Stimulated activated CD4-positive, alpha-beta T cell treated with anti-CD3 and anti-CD28 coated beads, Interleukin-4, amount 100 ng/mL, for 4 hours (primary cell): ENCODE data around the gene NPTXR.
A peak's percentile ranks its signal among the peaks of the same experiment; 100 is the strongest.
"Not testable (repeated sequence)": the region's sequence is repeated elsewhere in the genome, so short reads cannot be mapped to it uniquely, and the experiment has no call there.

Source experiments
- DNase-seq, 2 experiments: peaks; one replicate each; pipeline ENCODE4 v3.0.0-alpha.2; 2020

Gene NPTXR

GRCh38 chr22:38830026-38830844 is 13.6 kb downstream of the NPTXR start:
- no peak for DNase-seq

GRCh38 chr22:38829485-38829884 is 14.3 kb downstream of the NPTXR start:
- no peak for DNase-seq

GRCh38 chr22:38828616-38829205 is 15.1 kb downstream of the NPTXR start:
- DNase-seq = no peak

- DNase-seq = no peak
Observed at GRCh38 chr22:38828191-38828590, 15.6 kb downstream of the NPTXR start.

- DNase-seq = no peak
Observed at GRCh38 chr22:38827510-38827909, 16.3 kb downstream of the NPTXR start.

- no peak for DNase-seq
Observed at GRCh38 chr22:38826801-38827200, 17.0 kb downstream of the NPTXR start.

GRCh38 chr22:38826386-38826785 is 17.4 kb downstream of the NPTXR start:
- DNase-seq = no peak

GRCh38 chr22:38824585-38824984 is 19.2 kb downstream of the NPTXR start:
- peak in 1 of 2 experiments; percentile 13 for DNase-seq

- DNase-seq = no peak
Observed at GRCh38 chr22:38823637-38824036, 20.2 kb downstream of the NPTXR start.

GRCh38 chr22:38823076-38823475 is 20.8 kb downstream of the NPTXR start:
- DNase-seq = no peak

- no peak for DNase-seq
Observed at GRCh38 chr22:38820020-38820419, 23.8 kb downstream of the NPTXR start.

GRCh38 chr22:38819387-38819940 is 24.4 kb downstream of the NPTXR start:
- no peak for DNase-seq

- DNase-seq = no peak
Observed at GRCh38 chr22:38817196-38817595, 26.6 kb downstream of the NPTXR start.

- DNase-seq = no peak
Observed at GRCh38 chr22:38815842-38816241, 28.0 kb downstream of the NPTXR start.

GRCh38 chr22:38811241-38811640 is 32.6 kb downstream of the NPTXR start:
- DNase-seq = no peak

- DNase-seq = not testable (repeated sequence)
Observed at GRCh38 chr22:38805041-38805593, 38.7 kb downstream of the NPTXR start.

- no peak for DNase-seq
Observed at GRCh38 chr22:38802671-38803121, 41.1 kb downstream of the NPTXR start.

- DNase-seq = no peak
Observed at GRCh38 chr22:38799265-38800002, 44.4 kb downstream of the NPTXR start.

- no peak for DNase-seq
Observed at GRCh38 chr22:38798496-38798895, 45.3 kb downstream of the NPTXR start.

- no peak for DNase-seq
Observed at GRCh38 chr22:38796262-38796957, 47.4 kb downstream of the NPTXR start.

- no peak for DNase-seq
Observed at GRCh38 chr22:38795569-38795968, 48.3 kb downstream of the NPTXR start.

GRCh38 chr22:38793721-38794466 is 49.9 kb downstream of the NPTXR start, which contains the start of gene DNAL4:
DNAL4 (minus strand) TSS chr22:38794143; CDS start chr22:38782731, 11,412 bp downstream.
- peak; percentile 79 to 92 for DNase-seq
